Prostate gland (tissue), 2 donors: ENCODE results near the gene CFAP99.

Experiments used
- POLR2AphosphoS5 ChIP-seq: sonication (generic); formaldehyde crosslinking; IDR thresholded peaks from one replicate; pipeline ENCODE4 v1.6.1; 2017; ENCODE audit warnings: antibody characterized with exemption
- TF ChIP-seq, protein P1 (sequence below), 4 experiments: fragments of 200-600 bp in 2 of 4; fragments of 450-650 bp in 2 of 4; sonication (generic) in 2 of 4; IDR thresholded peaks; 1 replicate in 3 of 4; 2 replicates in 1 of 4; pipeline ENCODE4 v1.5.1; 2016 to 2019; ENCODE audit warnings: antibody characterized with exemption in 4 of 4, mild to moderate bottlenecking in 2 of 4, moderate library complexity in 2 of 4

DNA sequence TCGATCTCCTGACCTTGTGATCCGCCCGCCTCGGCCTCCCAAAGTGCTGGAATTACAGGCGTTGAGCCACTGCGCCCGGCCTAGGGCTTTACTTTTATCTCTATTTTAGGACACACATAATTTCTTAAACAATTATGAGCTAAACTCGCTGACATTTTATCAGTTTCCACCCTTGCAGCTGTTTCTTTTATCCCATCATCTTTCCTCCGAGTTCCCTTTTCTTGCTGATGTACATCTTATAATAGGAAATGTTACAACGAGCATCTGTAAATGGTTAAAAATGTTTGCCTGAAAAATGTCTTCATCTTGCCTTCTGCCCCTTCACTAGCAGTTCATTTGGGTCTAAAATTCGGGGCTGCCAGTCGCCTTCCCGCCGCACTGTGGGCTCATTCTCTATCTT lies 41.5 kb upstream of the CFAP99 start:
- TF ChIP-seq, protein P1, sequence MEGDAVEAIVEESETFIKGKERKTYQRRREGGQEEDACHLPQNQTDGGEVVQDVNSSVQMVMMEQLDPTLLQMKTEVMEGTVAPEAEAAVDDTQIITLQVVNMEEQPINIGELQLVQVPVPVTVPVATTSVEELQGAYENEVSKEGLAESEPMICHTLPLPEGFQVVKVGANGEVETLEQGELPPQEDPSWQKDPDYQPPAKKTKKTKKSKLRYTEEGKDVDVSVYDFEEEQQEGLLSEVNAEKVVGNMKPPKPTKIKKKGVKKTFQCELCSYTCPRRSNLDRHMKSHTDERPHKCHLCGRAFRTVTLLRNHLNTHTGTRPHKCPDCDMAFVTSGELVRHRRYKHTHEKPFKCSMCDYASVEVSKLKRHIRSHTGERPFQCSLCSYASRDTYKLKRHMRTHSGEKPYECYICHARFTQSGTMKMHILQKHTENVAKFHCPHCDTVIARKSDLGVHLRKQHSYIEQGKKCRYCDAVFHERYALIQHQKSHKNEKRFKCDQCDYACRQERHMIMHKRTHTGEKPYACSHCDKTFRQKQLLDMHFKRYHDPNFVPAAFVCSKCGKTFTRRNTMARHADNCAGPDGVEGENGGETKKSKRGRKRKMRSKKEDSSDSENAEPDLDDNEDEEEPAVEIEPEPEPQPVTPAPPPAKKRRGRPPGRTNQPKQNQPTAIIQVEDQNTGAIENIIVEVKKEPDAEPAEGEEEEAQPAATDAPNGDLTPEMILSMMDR (IDR thresholded peaks at IDR 0.05): no peak
- no peak for TF ChIP-seq POLR2AphosphoS5
